Karpas-422 (cell line): ENCODE data around the gene TNFRSF19. TPM values are rescaled to one million over a fixed set of nuclear protein-coding genes. Genes with fewer than 3 reads are reported as not detected.
"Not testable (repeated sequence)": the region's sequence is repeated elsewhere in the genome, so short reads cannot be mapped to it uniquely, and the experiment has no call there.

Experiments
- DNase-seq: peaks from one replicate; pipeline ENCODE4 v3.0.0-alpha.2; 2015
- H2AFZ ChIP-seq: fragments of 200-600 bp; sonication (generic); 2 replicates; pipeline ENCODE4 v1.6.1; 2014; ENCODE audit warnings: antibody characterized with exemption, low read length, mixed read lengths
- H3K27ac ChIP-seq: fragments of 200-600 bp; sonication (generic); 2 replicates; pipeline ENCODE4 v1.5.1; 2014; ENCODE audit warnings: mild to moderate bottlenecking, low read length, moderate library complexity
- H3K27me3 ChIP-seq: fragments of 200-600 bp; sonication (generic); 2 replicates; pipeline ENCODE4 v1.6.1; 2014; ENCODE audit warnings: low read length, mixed read lengths
- H3K36me3 ChIP-seq: fragments of 200-600 bp; sonication (generic); 2 replicates; pipeline ENCODE4 v1.6.1; 2014; ENCODE audit warnings: low read length, mixed read lengths; ENCODE audit not compliant: insufficient read depth
- H3K4me1 ChIP-seq: fragments of 200-600 bp; sonication (generic); 2 replicates; pipeline ENCODE4 v1.6.1; 2014; ENCODE audit warnings: mild to moderate bottlenecking, low read length, mixed read lengths
- H3K4me2 ChIP-seq: fragments of 200-600 bp; sonication (generic); 2 replicates; pipeline ENCODE4 v1.6.1; 2014; ENCODE audit warnings: low read length, low read depth, mild to moderate bottlenecking; ENCODE audit not compliant: poor library complexity, severe bottlenecking
- H3K4me3 ChIP-seq: fragments of 200-600 bp; sonication (generic); 2 replicates; pipeline ENCODE4 v1.5.1; 2014; ENCODE audit warnings: mild to moderate bottlenecking, antibody characterized with exemption, low read length, mixed read lengths
- H3K79me2 ChIP-seq: fragments of 200-600 bp; sonication (generic); 2 replicates; pipeline ENCODE4 v1.6.1; 2014; ENCODE audit warnings: mild to moderate bottlenecking, low read length, mixed read lengths
- H3K9ac ChIP-seq: fragments of 200-600 bp; sonication (generic); 2 replicates; pipeline ENCODE4 v1.6.0; 2014; ENCODE audit warnings: low read length
- H3K9me2 ChIP-seq: fragments of 200-600 bp; sonication (generic), shearing (Covaris generic); replicated peaks from 2 replicates; pipeline ENCODE4 v1.6.0; 2014; ENCODE audit warnings: mild to moderate bottlenecking, low read length, moderate library complexity; ENCODE audit not compliant: insufficient read depth
- H3K9me3 ChIP-seq: fragments of 300-700, 200-600 bp; sonication (generic); 2 replicates; pipeline ENCODE4 v1.6.1; 2014; ENCODE audit warnings: low read length, mixed read lengths
- H4K20me1 ChIP-seq: fragments of 200-600 bp; sonication (generic); 2 replicates; pipeline ENCODE4 v1.6.1; 2014; ENCODE audit warnings: mild to moderate bottlenecking, antibody characterized with exemption, low read length, low read depth; ENCODE audit not compliant: insufficient read depth
- total RNA-seq: library from RNA; depleted of rRNA; stranded (reverse); fragments of >200 nt; shearing (Covaris generic); gene quantifications from 2 replicates; pipeline ENCODE4 v1.2.3, GENCODE V29; 2014; ENCODE audit warnings: low replicate concordance; rRNA removed

Gene TNFRSF19, protein sequence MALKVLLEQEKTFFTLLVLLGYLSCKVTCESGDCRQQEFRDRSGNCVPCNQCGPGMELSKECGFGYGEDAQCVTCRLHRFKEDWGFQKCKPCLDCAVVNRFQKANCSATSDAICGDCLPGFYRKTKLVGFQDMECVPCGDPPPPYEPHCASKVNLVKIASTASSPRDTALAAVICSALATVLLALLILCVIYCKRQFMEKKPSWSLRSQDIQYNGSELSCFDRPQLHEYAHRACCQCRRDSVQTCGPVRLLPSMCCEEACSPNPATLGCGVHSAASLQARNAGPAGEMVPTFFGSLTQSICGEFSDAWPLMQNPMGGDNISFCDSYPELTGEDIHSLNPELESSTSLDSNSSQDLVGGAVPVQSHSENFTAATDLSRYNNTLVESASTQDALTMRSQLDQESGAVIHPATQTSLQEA
- not detected in 2 replicates for total RNA-seq

DNA sequence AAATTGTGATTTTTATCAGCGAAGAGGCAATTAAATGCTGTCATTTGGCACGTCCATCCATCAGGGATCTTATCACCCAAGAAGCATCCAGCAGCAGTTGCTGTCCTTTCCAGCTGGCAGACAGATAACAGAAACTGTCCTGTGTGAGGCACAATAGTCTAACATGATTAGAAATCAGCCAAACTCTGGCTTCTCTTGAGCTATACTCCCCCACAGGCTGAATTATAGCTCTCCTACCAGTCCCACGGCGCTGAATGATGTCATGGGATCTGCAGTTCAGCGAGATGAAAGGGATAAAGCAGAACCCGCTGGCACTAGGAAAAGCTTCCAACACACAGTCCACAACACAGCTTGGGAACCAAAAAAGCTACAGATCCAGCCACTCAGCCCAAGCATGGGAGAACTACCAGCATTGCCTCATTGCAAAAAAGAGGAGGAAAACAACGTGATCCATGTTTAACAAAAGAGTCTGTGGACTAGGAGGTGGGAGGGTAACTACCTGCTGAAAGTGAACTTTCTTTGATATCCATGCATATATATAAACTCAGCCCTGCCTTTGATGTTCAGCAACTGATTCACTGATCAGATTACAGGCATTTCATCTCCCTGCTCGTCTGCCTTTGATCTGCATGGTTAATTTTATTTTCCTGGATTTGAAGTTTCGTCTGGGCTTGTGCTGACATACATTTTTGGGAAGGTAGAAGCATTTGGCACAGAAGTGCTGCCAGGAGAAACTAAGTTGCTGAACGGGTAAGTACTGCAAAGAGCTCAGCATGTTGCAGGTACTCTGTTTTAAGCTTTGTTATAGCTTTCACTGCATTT lies at the start of gene TNFRSF19:
Gene TNFRSF19, plus strand, starts transcription at position 314 of the 822 bp plus-strand sequence. CDS start 19,772 bp downstream, outside the sequence.
- no peaks in the 10 kb centered on the region for H3K36me3 ChIP-seq
- H2AFZ ChIP-seq = no peak within 1 kb of the TSS
- no peaks in the 10 kb centered on the region for H4K20me1 ChIP-seq
- no peaks in the 10 kb centered on the region for H3K4me1 ChIP-seq
- no peaks in the 10 kb centered on the region for H3K9me2 ChIP-seq
- no peaks in the 10 kb centered on the region for H3K9me3 ChIP-seq
- DNase-seq = no peak
- H3K4me3 ChIP-seq = no peak within 1 kb of the TSS
- H3K9ac ChIP-seq = no peak within 1 kb of the TSS
- H3K27ac ChIP-seq = no peak within 1 kb of the TSS
- no peaks in the 10 kb centered on the region; the same call in 1 of the 2 replicates for H3K27me3 ChIP-seq
- no peak within 1 kb of the TSS for H3K4me2 ChIP-seq
- H3K79me2 ChIP-seq = no peaks in the 10 kb centered on the region

DNA sequence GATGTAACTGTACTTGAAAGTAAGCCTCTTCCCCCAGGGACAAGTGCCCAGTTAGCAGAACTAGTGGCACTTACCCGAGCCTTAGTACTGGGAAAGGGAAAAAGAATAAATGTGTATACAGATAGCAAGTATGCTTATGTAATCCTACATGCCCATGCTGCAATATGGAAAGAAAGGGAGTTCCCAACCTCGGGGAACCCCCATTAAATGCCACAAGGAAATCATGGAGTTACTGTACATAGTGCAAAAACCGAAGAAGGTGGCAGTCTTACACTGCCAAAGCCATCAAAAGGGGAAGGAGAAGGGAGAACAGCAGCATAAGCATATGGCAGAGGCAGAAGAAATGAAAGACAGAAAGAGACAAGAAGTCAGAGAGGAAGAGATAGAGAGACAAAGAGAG lies 40.3 kb upstream of the TNFRSF19 start:
- H3K27ac ChIP-seq, H3K9me2 ChIP-seq, H2AFZ ChIP-seq: not testable (repeated sequence)

DNA sequence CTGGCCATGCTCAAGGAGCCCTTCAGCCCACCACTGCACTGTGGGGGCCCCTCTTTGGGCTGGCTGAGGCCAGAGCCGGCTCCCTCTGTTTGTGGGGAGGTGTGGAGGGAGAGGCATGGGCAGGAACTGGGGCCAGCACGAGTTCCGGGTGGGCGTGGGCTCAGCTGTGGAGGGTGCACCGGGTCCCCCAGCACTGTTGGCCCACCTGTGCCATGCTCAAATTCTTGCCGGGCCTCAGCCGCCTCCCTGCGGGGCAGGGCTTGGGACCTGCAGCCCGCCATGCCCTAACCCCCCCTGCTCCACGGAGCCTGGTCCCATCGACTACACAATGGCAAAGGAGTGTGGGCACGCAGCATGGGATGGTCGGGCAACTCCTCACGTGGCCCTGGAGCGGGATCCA lies 38.8 kb upstream of the TNFRSF19 start:
- no peaks in the 10 kb centered on the region; the same call in 1 of the 2 replicates for H3K9me3 ChIP-seq
- H3K4me1 ChIP-seq = no peaks in the 10 kb centered on the region

More for the DNA sequence above, 40.3 kb upstream of the TNFRSF19 start:
- not testable (repeated sequence) for H3K9ac ChIP-seq, H3K4me1 ChIP-seq, H3K36me3 ChIP-seq, H3K4me3 ChIP-seq, H4K20me1 ChIP-seq, DNase-seq, H3K9me3 ChIP-seq, H3K79me2 ChIP-seq, H3K27me3 ChIP-seq, H3K4me2 ChIP-seq

DNA sequence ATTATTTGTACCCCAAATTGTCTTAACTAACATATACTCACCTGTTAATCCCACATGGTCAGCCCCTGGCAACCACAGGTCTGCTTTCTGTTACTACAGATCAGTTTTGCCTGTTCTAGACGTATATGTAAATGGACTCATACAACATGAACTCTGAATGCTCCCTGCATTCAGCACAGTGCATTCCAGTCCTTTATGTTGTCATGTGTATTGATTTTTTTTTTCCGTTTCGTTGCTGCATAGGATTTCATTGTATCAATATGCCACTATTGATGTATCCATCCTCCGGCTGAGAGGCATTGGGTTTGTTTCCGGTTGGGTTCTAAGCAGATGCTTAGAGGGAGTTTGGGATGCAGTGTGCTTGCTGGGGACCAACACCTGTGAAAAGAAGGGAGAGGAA lies 36.1 kb upstream of the TNFRSF19 start:
- Histone ChIP-seq H3K4me1 (no peaks in the 10 kb centered on the region), H4K20me1 (no peaks in the 10 kb centered on the region), H3K79me2 (no peaks in the 10 kb centered on the region), H3K4me3 (no peak overlapping the region), H3K9me3 (no peaks in the 10 kb centered on the region; the same call in 1 of the 2 replicates), H3K36me3 (no peaks in the 10 kb centered on the region), H2AFZ (no peak overlapping the region), H3K4me2 (no peak overlapping the region), H3K27ac (no peak overlapping the region), H3K9me2 (no peaks in the 10 kb centered on the region), H3K27me3 (no peaks in the 10 kb centered on the region), H3K9ac (no peak overlapping the region)
- DNase-seq = no peak

More for the DNA sequence above, 38.8 kb upstream of the TNFRSF19 start:
- Histone ChIP-seq H3K36me3 (no peaks in the 10 kb centered on the region), H3K79me2 (no peaks in the 10 kb centered on the region), H3K4me3 (no peak overlapping the region), H4K20me1 (no peaks in the 10 kb centered on the region), H3K4me2 (no peak overlapping the region), H3K9me2 (no peaks in the 10 kb centered on the region), H3K9ac (no peak overlapping the region), H2AFZ (no peak overlapping the region), H3K27me3 (no peaks in the 10 kb centered on the region), H3K27ac (no peak overlapping the region)
- no peak for DNase-seq

DNA sequence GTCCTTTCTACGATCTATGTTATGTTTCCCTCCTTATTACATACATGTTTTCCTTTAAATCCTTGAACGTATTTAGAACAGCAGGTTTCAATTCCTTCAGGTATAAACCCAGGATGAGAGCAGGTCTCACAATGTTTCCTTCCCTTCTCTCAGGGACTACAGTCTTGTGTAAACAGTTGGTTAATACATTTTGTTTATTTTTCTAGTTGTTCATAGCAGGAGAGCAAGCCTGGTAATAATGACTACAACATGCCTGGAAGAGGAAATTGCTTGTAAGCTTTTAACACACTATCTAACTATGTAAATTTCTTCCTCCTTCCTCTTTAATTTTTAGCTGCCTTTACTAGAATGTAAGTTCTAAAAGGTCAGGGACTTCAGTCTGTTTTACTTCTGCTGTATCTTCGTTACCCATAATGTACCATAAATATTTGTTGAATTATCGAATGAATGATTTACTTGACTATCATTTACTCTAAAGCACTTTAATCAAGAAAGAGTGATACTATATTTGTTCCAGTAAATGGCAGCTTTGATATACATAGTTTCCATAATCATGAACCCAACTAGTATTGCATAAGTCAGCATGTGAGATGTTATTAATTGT lies 28.9 kb upstream of the TNFRSF19 start:
- Histone ChIP-seq H4K20me1 (no peaks in the 10 kb centered on the region), H3K9ac (no peak overlapping the region), H2AFZ (no peak overlapping the region)

DNA sequence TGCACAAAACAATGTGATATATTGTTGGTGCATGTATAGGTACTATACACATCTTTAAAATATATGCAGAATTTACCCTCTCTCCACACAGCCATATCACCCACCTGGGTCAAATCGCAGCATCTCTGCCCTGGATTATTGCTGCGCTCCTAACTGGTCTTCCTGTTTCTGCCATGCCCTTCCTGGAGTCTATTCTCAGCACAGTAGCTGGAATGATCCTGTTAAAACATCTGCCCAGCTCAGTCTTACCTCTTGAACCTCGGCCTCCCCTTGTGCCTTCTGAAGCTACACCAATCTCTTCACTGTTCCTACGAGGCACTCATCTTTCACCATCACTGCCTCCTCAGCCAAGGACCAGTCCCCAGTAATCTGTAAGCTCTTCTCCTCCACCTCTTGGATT lies 25.5 kb upstream of the TNFRSF19 start:
- H3K9me3 ChIP-seq = no peaks in the 10 kb centered on the region
- H3K4me2 ChIP-seq = no peak overlapping the region
- no peaks in the 10 kb centered on the region for H3K9me2 ChIP-seq
- no peak for DNase-seq
- H3K4me1 ChIP-seq = no peaks in the 10 kb centered on the region
- H3K27me3 ChIP-seq = no peaks in the 10 kb centered on the region
- H3K36me3 ChIP-seq = no peaks in the 10 kb centered on the region
- no peak overlapping the region for H2AFZ ChIP-seq
- no peaks in the 10 kb centered on the region for H3K79me2 ChIP-seq
- H4K20me1 ChIP-seq = no peaks in the 10 kb centered on the region
- no peak overlapping the region for H3K27ac ChIP-seq
- no peak overlapping the region for H3K4me3 ChIP-seq
- H3K9ac ChIP-seq = no peak overlapping the region

More for the DNA sequence above, 28.9 kb upstream of the TNFRSF19 start:
- Histone ChIP-seq H3K4me2 (no peak overlapping the region), H3K4me1 (no peaks in the 10 kb centered on the region), H3K27me3 (no peaks in the 10 kb centered on the region), H3K79me2 (no peaks in the 10 kb centered on the region), H3K9me3 (no peaks in the 10 kb centered on the region), H3K36me3 (no peaks in the 10 kb centered on the region), H3K27ac (no peak overlapping the region), H3K4me3 (no peak overlapping the region), H3K9me2 (no peaks in the 10 kb centered on the region)
- DNase-seq = no peak

DNA sequence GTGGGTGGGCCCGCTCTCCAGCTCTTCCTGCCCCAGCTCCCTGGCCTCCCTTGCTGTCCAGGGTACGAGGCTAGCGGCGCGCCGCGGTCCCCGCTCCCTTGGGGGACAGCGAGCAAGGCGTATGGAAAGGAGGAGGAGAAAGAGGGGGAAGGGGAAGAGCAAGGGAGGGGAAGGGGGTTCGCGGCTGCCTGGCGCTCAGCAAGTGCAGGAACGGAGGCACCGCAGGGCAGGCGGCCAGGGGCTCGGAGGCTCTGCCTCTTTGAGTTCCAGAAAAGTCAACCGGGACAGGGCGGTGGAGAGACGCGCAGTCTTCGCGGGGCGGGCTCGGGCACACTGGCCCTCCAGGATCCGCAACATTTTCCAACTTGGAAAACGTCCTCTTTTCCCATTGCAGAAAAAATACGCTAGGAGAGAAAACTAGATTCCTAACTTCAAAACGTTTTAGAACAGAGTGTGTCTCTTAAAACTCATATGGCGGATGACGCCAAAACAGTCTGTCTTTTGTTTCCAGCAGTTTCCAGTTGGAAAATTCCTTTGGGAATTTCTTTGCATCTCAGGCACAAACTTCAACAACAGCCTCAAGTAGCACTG lies 23.1 kb upstream of the TNFRSF19 start:
- H3K4me3 ChIP-seq = no peak overlapping the region
- no peaks in the 10 kb centered on the region for H3K4me1 ChIP-seq
- no peaks in the 10 kb centered on the region for H3K9me3 ChIP-seq
- H3K27ac ChIP-seq = no peak overlapping the region
- H3K4me2 ChIP-seq = no peak overlapping the region
- H3K9ac ChIP-seq = no peak overlapping the region
- no peaks in the 10 kb centered on the region for H3K36me3 ChIP-seq
- H3K27me3 ChIP-seq = no peaks in the 10 kb centered on the region
- H3K79me2 ChIP-seq = no peaks in the 10 kb centered on the region
- H2AFZ ChIP-seq = no peak overlapping the region
- H4K20me1 ChIP-seq = no peaks in the 10 kb centered on the region
- no peak for DNase-seq
- H3K9me2 ChIP-seq = no peaks in the 10 kb centered on the region
